Tibial artery (tissue), 4 donors: Measurements from ENCODE around the gene CROCC2.
A peak's percentile ranks its signal among the peaks of the same experiment; 100 is the strongest.

Experiments
- DNase-seq, 2 donors: peaks; one replicate each; pipeline ENCODE4 v3.0.0-alpha.2; 2019
- H3K27ac ChIP-seq, 2 donors: fragments of 200-600 bp; sonication (generic) in 1 of 2; 1 replicate in 1 of 2; 2 replicates in 1 of 2; pipeline ENCODE4 v1.5.1; 2018 to 2019; ENCODE audit warnings: mild to moderate bottlenecking in 1 of 2
- H3K27me3 ChIP-seq, 2 donors: fragments of 200-600 bp; sonication (generic) in 1 of 2; one replicate each; pipeline versions ENCODE4 v1.5.1 to v1.6.0; 2016 to 2019
- H3K36me3 ChIP-seq, 3 donors: fragments of 200-600 bp; sonication (generic) in 2 of 3; one replicate each; pipeline ENCODE4 v1.5.1; 2016 to 2019; ENCODE audit warnings: mild to moderate bottlenecking in 2 of 3
- H3K4me1 ChIP-seq, 4 donors: fragments of 200-600 bp; sonication (generic) in 2 of 4; 1 replicate in 3 of 4; 2 replicates in 1 of 4; pipeline ENCODE4 v1.5.1; 2016 to 2019
- H3K4me3 ChIP-seq, 2 donors: fragments of 200-600 bp; sonication (generic) in 1 of 2; 1 replicate in 1 of 2; 2 replicates in 1 of 2; pipeline ENCODE4 v1.5.1; 2018 to 2019; ENCODE audit warnings: mild to moderate bottlenecking in 2 of 2
- H3K9me3 ChIP-seq, 3 donors: fragments of 200-600 bp; sonication (generic) in 1 of 3; one replicate each; pipeline ENCODE4 v1.5.1; 2016 to 2019
- intact Hi-C: fragments of 100-400 bp; cut with DNase I; formaldehyde crosslinking; loops from one replicate; pipeline ENCODE4 v1.15.0; 2023; ENCODE audit warnings: low total_unique reads
- TF ChIP-seq, protein P1 (sequence below), 2 experiments: fragments of 200-600 bp in 1 of 2; fragments of 450-650 bp in 1 of 2; IDR thresholded peaks; one replicate each; pipeline ENCODE4 v1.5.1; 2017 to 2019; ENCODE audit warnings: antibody characterized with exemption in 2 of 2, mild to moderate bottlenecking in 1 of 2, moderate library complexity in 1 of 2

Gene CROCC2

DNA sequence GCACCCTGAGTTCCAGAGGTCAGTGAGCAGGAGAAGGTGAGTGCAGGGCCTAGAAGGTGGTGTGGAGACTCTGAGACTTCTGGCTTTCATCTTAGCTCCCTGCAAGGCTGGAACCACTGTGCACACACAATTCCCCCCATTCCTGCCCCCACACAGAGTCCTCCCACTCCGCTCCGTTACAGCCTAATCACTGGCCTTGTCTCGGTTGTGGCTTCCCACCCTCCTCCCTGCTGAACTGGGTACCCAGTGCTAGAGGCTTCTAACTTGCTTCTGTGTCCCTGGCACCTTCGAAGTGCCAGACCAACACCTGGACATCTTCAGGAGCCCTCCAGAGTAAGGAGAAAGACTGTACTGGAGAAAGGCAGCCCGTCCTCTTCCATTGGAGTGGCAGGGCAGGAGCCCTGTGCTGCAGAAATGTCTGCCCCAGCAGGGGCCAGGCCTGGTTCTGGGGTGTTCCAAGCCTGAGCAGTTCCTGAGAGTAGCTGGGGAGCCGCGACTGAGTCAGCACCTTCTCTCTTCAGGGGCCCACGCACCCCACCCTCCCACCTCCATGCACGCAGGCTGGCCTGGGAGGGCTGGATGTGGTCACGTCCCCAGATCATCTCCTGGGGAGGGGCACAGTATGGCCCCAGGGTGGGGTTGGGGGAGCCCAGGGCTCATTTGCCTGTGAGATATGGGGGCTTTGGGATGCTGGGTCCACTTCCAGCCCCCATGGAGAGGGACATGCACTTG lies 23.4 kb downstream of the CROCC2 start:
- no peaks in the 10 kb centered on the region for H3K4me1 ChIP-seq
- intact Hi-C loops = no loop called here
- TF ChIP-seq, protein P1, sequence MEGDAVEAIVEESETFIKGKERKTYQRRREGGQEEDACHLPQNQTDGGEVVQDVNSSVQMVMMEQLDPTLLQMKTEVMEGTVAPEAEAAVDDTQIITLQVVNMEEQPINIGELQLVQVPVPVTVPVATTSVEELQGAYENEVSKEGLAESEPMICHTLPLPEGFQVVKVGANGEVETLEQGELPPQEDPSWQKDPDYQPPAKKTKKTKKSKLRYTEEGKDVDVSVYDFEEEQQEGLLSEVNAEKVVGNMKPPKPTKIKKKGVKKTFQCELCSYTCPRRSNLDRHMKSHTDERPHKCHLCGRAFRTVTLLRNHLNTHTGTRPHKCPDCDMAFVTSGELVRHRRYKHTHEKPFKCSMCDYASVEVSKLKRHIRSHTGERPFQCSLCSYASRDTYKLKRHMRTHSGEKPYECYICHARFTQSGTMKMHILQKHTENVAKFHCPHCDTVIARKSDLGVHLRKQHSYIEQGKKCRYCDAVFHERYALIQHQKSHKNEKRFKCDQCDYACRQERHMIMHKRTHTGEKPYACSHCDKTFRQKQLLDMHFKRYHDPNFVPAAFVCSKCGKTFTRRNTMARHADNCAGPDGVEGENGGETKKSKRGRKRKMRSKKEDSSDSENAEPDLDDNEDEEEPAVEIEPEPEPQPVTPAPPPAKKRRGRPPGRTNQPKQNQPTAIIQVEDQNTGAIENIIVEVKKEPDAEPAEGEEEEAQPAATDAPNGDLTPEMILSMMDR (IDR thresholded peaks at IDR 0.05) = no peak
- peaks cover 0 to 36% of the 10 kb centered on the region in 2 donors for H3K27me3 ChIP-seq
- no peaks in the 10 kb centered on the region for H3K36me3 ChIP-seq
- peaks cover 0 to 15% (median 10%) of the 10 kb centered on the region in 3 donors for H3K9me3 ChIP-seq
- no peak overlapping the region for H3K4me3 ChIP-seq
- no peak overlapping the region for H3K27ac ChIP-seq
- no peak for DNase-seq

DNA sequence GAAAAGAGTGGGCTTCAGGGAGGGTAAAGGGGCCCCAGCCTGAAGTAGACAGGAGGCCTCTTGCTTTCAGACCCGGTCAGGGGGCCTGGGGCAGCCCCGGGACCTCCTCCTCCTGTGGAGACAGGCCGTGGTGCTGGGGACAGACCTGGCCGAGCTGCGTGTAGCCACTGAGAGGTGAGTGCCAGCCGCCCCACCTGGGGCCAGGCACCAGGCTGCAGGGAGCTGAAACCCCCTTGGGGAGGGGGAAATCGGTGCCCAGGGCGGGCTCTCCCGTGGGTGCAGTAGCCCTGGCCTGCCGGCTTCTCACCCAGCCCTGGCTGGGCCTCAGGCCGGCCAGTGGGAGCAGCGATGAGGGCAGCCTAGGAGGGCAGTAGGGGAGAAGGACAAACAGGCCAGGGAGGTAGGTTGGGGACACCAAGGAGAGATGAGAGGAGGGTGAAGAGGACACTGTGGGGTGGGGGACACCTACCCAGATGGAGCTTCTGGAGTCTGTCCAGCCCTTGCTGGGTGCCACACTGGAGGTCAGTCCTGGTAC lies 24.0 kb downstream of the CROCC2 start:
- Histone ChIP-seq H3K27me3 (peaks cover 0 to 36% of the 10 kb centered on the region in 2 donors), H3K36me3 (no peaks in the 10 kb centered on the region), H3K4me3 (no peak overlapping the region), H3K27ac (no peak overlapping the region), H3K9me3 (peaks cover 0 to 15% (median 10%) of the 10 kb centered on the region in 3 donors), H3K4me1 (no peaks in the 10 kb centered on the region)
- peak in 1 of 2 donors; percentile 61 for DNase-seq
- intact Hi-C loops = no loop called here
- TF ChIP-seq, protein P1 (IDR thresholded peaks at IDR 0.05) = no peak

DNA sequence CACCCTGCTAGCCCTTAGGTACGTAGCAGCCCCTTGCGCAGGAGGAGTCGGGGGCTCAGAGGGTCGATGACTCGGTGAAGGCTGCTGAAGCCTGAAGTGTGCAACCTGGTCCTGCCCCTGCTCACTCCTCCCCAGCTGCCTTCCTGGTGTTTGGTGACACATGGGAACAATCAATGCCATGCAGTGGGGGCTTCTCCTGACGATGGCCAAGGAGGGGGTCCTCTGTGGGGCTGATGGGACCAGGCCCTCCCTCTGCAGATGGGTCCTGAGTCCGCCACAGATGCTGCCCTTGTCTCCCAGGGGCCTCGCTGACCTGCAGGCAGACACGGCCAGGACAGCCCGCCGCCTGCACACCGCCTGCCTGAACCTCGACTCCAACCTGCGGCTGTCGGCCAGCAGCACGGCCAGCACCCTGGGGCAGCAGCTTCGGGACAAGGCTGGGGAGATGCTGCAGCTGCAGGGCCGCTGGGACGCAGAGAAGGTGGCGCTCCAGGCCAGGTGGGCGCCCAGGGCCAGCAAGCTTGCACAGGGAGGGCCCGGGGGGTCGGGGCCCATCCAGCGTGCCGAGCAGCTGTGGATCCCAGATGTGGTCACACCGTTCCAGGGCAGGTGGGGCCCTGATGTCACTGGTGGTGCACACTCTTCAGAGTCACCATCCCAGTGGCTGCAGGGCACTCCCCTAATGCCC lies 24.6 kb downstream of the CROCC2 start:
- peaks cover 0 to 36% of the 10 kb centered on the region in 2 donors for H3K27me3 ChIP-seq
- intact Hi-C loops = no loop called here
- peak in 1 of 2 donors; percentile 60 for DNase-seq
- TF ChIP-seq, protein P1 (IDR thresholded peaks at IDR 0.05) = no peak
- no peak overlapping the region for H3K4me3 ChIP-seq
- no peaks in the 10 kb centered on the region for H3K36me3 ChIP-seq
- no peak overlapping the region for H3K27ac ChIP-seq
- H3K9me3 ChIP-seq = peaks cover 0 to 15% (median 10%) of the 10 kb centered on the region in 3 donors
- H3K4me1 ChIP-seq = no peaks in the 10 kb centered on the region

DNA sequence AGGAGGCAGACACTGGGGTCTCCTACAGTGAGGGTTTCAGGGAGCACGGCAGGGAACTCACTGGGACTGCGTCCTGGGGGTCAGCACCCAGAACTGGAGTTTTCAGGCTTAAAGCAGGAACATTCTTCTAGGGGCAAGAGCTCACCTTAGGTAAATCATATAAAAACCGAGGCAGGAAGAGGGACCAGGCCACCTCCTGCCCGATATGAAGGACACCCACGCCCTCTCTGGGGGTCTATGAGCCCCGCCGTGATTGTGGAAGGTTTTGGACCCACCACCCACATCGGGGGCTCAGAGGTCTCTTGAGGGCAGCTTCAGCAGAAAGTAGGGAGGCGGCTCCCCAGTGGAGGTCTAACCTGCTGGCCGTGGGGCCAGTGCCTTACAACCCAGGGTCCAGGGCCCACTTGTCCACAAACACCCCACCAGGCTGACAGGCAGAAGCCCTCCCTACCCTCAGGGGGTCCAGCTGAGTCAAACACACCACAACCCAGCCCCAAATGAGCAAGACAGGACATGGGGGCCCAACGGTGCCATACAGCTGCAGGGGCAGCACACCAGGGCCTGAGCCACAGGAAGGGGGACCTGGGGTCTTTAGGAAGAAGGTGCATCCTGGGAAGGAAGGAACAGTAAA lies 25.3 kb downstream of the CROCC2 start:
- no peak for DNase-seq
- Histone ChIP-seq H3K9me3 (peaks cover 0 to 18% (median 10%) of the 10 kb centered on the region in 3 donors), H3K4me1 (no peaks in the 10 kb centered on the region), H3K4me3 (no peak overlapping the region), H3K27ac (no peak overlapping the region), H3K36me3 (no peaks in the 10 kb centered on the region), H3K27me3 (peaks cover 0 to 36% of the 10 kb centered on the region in 2 donors)
- TF ChIP-seq, protein P1 (IDR thresholded peaks at IDR 0.05) = no peak
- intact Hi-C loops = no loop called here

DNA sequence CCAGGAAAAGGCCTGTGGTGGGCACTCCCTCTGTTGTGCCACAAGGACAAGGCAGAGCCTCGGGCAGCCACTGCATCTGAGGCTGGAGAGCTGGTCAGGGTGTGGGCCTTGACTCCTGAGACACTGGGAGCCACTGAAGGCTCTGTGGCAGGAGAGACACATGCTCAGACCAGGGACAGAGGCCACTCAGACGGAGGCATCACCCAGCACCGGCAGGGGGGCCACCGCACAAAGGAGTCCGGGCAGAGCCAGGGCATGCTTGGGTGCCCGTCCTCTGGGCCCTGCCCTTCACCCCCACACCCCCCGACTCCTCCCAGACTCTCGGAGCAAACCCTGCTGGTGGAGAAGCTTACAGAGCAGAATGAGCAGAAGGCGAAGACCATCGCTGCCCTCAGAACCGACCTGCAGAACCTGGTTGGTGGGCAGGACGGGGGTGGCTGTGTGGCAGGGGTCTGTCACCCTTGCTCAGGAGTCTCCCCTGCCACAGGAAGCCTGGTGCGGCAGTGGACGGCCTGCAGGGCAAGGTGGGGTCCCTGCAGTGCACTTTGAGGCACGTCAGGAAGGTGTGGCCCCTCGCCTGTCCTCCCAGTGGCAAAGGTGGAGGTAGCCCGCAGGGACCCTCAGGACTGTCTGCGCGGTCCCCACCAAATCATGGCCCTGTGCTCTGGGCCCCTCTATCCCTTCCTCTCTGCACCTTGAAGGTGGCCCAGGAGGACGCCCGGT lies 26.0 kb downstream of the CROCC2 start:
- intact Hi-C loops = no loop called here
- no peaks in the 10 kb centered on the region for H3K4me1 ChIP-seq
- H3K27ac ChIP-seq = no peak overlapping the region
- peaks cover 0 to 36% of the 10 kb centered on the region in 2 donors for H3K27me3 ChIP-seq
- peaks cover 0 to 22% (median 14%) of the 10 kb centered on the region in 3 donors for H3K9me3 ChIP-seq
- DNase-seq = peak in 1 of 2 donors; percentile 17
- no peaks in the 10 kb centered on the region for H3K36me3 ChIP-seq
- TF ChIP-seq, protein P1 (IDR thresholded peaks at IDR 0.05) = no peak
- H3K4me3 ChIP-seq = no peak overlapping the region
